Activated T-helper 9 cell treated with anti-CD3 and anti-CD28 coated beads, Interleukin-2, amount 50 U/mL, for 16 hours (primary cell): ENCODE data around the gene TGFBI.
A peak's percentile ranks its signal among the peaks of the same experiment; 100 is the strongest.

Experiments
- DNase-seq: peaks from one replicate; pipeline ENCODE4 v3.0.0-alpha.2; 2020; ENCODE audit warnings: low read depth

The TGFBI gene

DNA sequence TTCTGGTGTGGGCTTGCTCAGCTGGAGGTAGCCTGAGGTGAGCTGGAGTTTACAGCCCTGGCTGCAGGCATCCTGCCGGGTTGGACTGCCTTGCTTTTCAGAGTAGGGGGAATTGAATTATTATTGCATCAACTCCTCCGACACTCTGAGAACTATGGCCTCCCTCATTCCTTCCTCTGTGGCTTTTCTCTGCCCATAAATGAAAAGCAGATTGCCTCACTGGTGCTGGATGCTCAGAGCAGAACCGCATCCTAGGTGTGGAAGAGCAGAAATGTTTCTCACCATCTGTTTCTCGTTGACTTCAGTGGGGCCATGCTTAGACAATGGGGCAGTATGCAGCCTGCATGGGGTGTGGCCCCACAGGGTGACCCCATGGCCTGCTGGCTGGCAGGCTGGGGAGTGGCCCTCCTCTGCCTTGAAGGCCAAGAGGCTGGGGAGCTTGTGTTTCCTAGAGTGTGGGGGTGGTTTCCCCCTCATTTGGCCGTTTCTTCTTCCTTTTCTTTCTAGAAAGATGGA, 27.3 kb upstream of the TGFBI start:
- no peak for DNase-seq

DNA sequence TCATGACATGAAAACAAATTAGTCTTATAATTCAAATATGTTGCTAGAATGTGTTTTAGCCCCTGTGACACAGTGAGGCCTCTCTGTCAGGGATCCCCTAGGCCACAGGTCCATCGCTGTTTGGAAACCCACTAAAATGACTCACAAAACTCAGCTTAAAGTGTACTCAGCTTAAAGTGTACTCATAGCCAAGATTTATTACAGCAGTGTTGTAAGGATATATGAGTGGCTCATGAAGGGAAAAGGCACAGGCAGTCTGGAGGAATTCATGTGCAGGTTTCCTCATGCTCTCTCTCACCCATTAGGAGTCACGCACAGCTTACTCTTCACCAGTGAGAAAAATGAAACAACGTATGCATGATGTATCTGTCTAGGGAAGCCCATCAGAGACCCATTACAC, 24.4 kb upstream of the TGFBI start:
- DNase-seq = no peak

DNA sequence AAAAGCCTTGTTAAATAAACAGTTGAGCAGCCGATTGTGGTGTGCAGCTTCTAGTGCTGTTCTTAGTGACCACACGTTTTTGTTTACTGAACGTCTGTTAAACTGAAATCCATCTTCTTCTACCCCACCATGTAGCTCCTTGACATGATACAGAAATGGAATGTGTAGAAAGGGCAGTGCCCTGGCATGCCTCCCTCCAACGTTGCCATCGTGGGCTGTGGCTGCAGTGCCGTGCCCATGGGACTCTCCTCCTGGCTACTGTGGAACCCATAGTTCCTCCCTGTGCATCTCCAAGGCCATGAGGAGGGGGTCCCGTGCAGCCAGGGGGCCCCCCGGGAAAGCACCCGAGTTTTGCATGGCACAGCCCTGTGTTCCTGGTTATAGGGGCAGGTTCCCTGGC, 23.3 kb upstream of the TGFBI start:
- DNase-seq = no peak

DNA sequence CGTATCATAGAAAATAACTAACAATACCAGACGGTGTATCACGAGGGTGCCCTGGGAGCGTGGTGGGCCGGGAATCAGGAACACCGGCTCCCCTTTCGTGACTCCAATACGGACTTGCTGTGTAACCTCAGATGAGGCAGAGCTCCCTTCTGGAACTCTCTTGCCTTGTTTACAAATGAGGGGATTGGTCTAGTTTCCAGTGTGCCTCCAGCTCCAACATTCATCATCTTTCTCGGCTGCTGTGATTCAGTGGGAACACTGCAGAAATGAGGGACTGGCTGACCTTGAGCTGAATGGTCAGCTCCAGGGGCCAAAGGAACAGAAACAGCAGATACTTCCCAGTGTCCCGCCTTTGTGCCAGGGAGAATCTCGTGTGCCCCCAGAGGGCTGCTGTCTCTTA, 22.6 kb upstream of the TGFBI start:
- no peak for DNase-seq

DNA sequence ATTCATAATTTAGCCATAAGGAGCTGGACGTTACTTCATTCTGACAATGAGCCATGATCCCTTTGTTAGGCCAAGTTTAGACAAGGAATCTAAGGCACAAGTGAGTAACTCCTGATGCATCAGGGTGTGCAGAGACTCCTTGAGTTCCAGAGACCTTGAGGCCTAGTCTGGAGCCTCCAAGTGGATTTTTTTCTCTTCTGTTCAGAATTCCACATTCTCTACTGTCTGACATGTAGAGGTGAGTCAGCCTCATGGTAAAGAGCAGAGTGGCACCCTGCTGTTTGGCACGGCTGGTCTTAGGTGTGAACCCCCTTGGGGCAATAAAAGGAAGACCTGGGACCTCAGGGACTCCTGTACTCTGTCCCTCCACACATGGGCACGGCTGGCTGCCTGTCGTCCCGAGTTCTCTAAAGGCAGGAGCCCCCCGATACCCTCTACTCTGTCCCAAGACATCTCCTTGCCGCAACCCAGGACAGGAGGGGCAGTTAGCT, 22.0 kb upstream of the TGFBI start:
- DNase-seq = no peak

DNA sequence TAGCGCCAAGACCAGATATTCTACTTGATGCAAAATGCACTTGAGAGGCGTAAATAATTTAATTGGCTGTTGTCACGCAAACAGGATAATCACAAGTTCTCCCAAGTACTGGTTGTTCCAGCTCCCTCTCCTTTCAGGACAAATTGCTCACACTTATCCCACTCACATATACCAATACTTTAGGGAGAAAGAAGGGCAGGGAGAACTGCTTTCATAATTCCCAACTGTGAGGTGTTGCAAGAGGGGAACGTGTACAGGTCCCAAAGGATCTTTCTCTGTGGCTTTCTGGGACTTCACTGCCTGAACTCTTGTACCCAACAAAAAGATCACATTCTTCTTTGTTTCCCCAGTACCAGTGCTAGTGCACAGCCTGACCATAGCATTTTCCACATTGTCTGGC, 21.5 kb upstream of the TGFBI start:
- DNase-seq = no peak

DNA sequence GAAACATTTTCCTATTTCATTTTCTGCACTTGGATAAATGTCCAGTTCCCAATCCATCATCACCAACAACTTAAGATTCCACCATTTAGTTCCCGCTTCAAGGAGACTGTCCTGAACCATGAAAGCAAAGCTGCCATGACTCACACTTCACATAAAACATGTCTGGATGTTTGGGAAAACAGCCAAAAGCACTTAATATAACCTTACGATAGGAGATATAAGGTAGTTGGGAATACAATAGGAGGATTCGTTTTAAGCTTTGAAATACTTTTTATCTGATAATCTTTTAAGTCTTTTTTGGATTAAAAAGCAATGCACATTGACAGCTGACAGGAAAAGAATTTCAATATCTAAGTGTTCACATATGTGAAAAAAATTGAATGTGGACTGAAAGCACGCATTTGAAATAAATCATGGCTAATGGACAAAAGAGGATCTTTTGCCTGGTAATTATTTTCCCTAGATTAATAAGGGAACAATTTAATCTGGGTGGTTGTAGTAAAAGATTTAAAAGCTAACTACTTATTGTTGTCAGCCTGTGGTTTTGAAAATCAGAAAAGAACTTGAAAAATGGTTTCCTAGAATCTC, 17.3 kb upstream of the TGFBI start:
- no peak for DNase-seq

DNA sequence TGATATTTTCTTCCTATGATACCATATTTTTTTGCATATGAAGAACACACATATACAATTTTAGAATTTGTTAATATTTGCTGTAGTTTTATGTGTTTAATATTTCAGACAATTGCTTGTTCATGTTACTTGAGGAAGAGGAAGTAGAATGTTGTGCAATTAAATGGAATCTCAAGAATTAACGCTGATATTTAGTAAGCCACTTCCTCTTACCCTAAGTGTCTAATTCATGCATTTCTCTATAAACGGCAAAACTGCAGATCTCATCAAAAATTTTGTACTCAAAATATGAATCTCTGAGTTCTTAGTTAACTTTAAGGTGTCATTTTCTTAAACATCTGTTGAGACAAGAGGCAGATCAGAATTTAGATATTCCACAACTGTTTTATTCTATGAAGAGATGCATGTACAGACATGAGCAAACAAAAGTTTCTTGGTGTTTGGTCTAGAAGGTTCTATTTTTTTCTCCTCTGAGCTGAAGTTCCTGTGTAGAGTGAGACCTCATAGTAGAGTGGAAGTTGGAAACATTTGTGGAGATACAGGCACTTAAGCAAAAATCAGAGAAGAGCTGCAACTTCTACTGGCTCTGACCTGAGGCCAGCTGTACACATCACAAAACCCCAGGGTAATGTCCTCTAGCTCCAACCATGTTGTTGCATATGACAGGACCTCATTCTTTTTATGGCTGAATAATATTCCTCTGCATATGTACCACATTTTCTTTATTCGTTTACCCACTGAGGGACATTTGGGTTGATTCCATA, 16.6 kb upstream of the TGFBI start:
- no peak for DNase-seq

DNA sequence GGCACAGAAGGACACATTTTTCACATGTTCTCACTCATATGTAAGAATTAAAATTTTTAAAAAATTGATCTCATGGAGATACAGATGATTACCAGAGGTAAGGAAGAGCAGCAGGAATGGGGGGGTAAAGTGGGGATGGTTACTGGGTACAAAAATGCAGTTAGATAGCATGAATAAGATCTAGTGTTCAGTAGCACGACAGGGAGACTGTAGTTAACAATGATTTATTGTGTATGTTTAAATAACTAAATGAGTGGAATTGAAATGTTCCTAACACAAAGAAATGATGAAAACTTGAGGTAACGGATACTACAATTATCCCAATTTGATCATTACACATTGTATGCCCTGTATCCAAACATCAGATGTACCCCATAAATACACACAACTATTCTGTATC, 15.2 kb upstream of the TGFBI start:
- DNase-seq = no peak

DNA sequence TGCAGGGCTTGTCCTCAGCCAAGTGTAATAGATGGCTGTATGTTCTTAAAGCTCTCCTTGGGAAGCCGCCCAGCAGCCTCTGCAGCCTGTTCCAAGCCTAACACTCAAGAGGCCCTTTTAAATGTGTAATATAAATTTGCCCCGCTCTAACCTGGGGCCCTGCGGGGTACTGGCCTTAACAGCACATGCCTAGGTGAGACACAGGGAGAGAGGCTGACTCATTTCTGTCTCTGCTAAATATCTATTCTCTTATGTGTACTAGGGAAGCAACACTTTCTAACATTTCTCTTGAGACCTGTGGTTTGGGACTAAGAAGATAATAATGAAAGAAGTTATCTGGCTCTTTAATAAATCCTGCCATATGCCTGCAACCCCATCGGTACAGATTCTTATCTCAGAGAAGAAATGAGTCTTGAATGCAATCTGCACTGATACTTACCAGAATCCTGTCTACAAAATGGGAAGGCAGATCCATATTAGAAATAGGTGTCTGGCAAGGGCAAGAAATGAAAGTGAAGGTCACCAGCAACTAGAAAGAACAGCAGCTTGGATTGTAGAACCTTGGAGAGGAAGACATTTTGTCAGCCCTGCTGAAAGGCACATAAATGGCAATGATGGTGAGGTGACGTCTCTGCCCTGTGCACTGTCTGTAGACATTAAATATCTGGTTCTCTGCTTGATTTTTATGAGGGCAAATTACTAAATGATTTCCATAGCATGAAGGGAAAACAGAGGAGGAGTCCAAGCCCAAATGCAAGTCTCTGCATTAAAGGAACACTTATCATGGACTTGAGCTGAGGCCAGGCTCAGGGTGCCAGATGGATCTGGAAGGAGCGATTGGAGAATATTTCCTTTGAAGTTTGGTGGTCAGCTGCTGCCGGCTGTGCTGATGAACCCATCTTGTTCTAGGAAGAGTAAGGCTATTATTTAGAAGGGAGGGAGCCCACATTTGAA, 14.5 kb upstream of the TGFBI start:
- no peak for DNase-seq

DNA sequence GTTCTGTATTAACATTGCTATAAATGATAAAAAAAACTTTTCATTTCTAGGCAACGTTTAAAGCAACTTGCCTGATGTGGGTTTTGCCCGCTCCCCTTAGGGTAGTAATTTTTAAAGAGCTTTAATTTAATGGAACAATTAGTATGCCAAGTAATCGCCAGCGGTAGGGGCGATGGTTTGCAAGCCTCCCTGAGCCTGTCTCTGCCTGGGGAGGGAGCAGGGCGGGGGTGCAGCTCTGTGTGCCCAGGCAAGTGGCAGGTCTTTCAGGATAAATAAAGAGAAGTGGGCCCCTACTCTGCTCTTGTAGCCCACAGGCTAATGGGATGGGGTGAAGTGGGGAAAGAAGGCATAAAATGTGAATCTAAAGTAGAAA, 13.8 kb upstream of the TGFBI start:
- no peak for DNase-seq

DNA sequence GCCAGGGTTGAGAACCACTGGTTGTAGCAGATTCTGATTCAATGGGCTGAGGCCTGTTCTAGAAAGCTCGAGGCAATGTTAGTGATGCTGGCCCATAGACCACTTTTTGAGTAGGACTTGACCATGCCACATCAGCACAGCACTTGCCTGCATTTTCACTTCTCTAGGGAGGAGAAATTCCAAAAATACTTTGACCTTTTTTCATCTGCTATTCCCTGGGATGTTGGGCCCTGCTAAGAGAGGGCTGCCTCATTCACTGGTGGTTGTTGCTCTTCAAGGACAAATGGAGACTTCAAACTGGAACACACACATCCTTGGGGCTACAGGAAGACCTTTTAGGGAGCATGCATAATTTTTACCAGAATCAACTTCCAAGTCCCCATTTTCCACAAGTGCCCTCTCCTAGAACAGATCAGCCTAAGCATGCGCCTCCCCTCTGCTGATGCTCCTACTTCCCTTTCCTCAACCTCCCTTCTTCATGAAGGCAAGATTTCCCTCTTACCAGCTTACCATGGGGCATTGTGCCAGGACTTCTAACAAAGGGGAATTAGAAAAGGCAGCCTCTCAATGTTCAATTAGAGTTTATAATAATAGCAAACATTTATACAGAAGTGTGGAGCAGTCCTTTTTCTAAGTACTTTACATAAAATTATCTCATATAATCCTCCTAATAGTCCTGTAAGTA, 12.7 kb upstream of the TGFBI start:
- no peak for DNase-seq

DNA sequence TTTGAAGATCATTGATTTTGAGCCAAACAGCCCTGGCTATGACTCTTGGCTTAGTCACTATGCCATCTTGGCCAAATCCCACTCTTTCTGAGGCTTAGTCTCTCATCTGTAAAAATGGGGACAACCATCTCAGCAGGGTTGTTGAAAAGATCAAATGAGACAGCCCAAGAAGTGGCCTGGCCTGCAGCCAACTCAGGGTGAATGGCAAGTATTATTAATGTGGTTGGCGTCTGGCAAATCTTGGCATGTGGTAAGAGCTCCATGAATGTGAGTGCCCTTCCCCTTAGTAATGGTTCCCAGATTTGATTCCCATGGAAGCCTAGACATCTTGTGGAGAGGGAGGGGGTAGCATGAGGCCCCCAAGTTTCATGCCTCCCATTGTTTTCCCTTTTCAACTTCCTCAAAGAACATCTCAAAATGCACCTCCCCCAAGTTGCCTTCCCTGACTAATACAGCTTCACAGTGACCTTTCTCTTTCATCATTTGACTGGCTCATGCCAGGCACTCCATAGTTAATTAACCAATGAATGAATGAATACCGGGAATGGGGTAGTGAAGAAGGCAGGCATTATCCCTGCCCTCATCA, 11.8 kb upstream of the TGFBI start:
- no peak for DNase-seq

DNA sequence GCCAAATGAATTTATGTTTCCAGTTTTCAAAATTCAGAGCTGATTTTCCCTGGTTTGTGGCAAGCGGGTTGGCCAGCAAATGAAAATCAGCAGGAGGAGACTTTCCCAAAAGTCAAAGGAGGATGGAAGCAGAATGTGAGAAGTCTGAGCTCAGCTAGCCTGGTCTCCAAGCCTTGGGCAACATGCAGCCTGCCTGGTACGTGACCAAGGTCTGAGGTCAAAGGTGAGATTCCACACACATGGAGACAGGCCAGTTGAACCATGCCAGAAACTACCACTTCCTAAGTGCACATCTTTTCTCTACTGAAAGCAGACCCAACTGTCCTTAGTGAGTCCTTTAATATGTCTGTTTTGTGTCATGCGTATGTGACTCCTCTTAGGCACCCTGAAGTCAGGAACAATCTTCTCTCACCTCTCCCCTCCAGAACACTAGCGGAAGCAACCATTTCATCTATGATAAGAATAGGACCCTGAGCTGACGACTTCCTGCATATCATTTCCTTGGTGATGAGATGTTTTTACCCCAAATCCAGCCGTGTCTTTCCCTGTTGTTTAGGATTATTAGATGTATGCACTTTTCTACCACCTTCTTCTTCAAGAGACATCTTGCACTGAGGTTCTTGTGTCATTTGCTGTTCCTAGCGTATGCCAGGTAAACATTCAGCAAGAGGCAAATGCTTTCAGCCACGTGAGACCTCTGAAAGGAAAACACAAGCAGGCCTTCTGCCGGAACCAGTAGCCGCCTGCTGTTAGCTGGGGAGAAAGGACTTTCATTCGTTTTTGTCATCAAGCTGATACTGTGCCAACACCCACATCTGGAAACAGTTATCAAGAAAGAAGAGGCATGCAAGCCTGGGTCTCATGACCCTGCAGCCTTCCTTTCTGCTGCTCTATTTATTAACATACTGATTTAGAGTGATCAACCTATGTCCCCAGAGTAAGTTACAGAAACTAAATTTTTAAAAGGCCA, 9.7 kb upstream of the TGFBI start:
- no peak for DNase-seq

DNA sequence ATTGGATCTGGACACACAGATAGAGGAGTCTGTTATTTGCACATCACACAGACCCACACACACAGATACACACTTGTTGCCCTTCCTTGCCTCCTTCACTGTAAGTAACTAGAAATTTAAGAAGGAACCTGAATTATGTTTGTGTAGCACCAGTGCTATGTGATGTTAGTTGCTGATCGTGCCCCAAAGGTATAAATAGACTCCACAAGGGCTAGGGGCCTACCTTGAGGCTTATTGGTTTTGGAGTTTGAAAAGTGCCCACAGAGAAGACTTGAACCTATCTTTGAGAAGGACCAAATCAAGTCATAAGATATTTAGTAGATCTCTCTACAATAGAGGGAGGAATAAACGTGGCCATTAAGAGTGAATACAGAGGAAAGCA, 8.8 kb upstream of the TGFBI start:
- no peak for DNase-seq

DNA sequence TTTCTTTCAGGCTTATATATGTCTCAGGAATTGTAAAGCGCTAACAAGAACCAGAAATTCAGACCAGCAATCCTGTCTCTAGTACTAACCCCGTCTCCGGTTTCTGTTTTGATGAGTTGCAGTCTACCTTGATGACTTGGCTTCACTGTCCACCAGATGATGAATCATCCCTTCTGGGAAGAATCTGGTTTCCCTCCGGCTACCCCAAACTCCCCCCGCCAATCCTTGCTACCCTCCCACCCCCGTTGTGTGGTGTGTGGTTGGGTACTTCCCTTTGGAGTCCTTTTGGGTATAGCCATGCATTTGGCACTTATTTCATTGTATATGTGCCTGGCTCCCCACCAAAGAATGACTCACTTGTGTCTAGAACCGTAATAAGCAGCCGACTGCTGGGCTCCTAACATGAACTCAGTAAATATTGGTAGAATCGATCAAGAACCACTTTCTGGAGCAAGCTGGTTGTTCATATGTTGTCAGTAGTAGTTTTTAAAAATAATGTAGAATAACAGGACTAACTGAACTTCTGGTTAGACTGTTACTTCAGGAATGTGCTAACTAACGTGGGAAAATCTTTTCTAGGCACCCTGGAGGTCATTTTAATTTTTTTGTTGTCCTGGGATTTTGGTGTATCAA, 8.3 kb upstream of the TGFBI start:
- DNase-seq = peak; percentile 12

DNA sequence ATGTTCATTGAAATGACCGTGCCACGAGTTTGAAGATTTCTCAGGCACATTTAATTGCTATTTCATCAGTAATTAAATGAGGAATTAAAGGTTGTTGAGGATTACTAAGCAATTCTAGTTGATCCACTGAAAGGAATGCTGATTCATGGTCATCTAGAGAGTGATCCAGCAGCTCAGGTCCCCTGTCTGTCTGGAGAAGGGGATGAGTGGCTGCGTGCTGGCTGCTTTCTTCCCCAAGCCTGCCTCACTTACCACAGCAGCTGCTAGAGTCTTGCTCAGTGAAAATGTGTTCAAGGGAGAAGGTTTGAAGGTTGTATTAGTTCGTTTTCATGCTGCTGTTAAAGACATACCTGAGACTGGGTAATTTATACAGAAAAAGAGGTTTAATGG, 7.8 kb upstream of the TGFBI start:
- no peak for DNase-seq

DNA sequence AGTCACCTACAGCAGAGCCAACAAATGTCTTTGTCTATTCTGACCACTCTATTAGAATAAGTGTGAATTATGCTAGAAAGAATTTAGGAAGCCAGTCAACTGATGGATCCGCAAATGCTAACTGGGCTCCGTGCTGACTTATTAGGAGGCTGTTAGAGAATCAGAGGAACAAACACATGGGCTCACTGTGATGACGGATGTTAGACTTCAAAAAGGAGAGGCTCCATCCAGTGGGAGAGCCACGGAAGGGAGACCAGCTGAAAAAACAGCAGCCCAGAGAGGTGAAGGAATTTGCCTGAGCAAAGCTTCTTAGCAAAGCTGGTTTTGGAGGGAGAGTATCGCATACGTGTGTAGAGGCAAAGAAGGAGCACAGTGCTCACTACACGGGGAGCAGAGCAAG, 5.8 kb upstream of the TGFBI start:
- DNase-seq = no peak

DNA sequence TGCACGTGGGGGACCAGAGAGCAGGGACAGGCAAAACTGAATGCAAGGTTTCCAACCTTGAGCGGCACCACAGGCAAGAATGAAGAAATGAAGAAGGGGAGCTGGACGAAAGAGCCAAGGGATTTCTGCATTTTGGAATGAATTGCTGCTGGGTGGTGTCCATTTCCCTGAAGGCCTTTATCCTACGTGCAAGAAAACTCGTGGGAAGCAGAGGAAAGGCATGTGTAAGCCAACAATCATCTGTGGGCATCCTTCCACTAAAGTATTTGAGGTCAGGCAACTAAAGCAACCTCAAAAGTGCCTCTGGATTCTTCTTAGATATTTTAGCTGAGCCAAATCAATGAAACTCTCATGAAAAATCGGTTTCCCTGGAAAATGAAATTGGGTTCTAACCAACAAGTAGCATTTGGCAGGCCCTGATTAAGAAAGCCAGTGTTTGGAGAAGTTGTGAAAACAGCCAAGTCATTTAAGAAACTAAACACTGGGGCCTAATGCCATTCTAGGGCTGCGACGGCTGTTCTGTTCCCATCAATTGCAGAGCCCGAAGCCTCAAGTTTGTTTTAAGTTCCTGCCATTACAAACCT, 4.7 kb upstream of the TGFBI start:
- no peak for DNase-seq

DNA sequence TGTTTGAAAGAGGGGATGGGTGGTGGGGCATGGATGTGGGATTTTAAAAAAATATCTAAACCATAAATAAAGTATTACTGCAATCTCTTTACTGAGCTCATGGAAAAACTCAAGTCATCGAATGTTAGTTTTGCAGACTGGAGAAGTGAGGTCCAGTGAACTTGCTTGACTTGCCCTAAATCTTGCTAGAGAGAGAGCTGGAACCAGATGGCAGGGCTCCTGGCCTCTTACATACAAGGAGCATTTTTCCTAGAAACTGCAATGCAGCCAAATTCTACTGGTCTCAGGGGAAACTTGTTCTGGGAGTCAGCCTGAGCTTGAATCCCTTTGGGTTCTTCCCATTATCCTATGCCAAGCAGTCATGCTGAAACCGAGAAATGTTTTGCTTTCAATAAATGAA, 2.9 kb upstream of the TGFBI start:
- DNase-seq = no peak
